HepG2 (cell line): ENCODE data around the gene OLFM2. TPM values are rescaled to one million over a fixed set of nuclear protein-coding genes. Genes with fewer than 3 reads are reported as not detected.

Source experiments
- ATF3 ChIP-seq: sonication (generic); formaldehyde crosslinking; IDR thresholded peaks from 2 replicates; pipeline ENCODE4 v1.4.0; 2020; ENCODE audit warnings: missing genetic modification reagents
- ATF7 ChIP-seq, 2 experiments: fragments of 450-650 bp in 1 of 2; sonication (generic) in 1 of 2; formaldehyde crosslinking in 1 of 2; IDR thresholded peaks; 2 replicates each; pipeline versions ENCODE4 v1.4.0 to v1.6.1; 2016 to 2020; ENCODE audit warnings: antibody characterized with exemption in 1 of 2, mild to moderate bottlenecking in 1 of 2, missing genetic modification reagents in 1 of 2
- ATM ChIP-seq: fragments of 450-650 bp; IDR thresholded peaks from 2 replicates; pipeline ENCODE4 v1.7.1; 2017; ENCODE audit warnings: mild to moderate bottlenecking, borderline replicate concordance
- ELF1 ChIP-seq: sonication (generic); formaldehyde crosslinking; IDR thresholded peaks from 2 replicates; pipeline ENCODE4 v1.4.0; 2020; ENCODE audit warnings: missing genetic modification reagents
- HES4 ChIP-seq: sonication (generic); formaldehyde crosslinking; IDR thresholded peaks from 2 replicates; pipeline ENCODE4 v1.9.0; 2021; ENCODE audit warnings: mild to moderate bottlenecking, missing genetic modification reagents, borderline replicate concordance
- HMG20A ChIP-seq: IDR thresholded peaks from 2 replicates; pipeline ENCODE4 v1.6.1; 2016; ENCODE audit warnings: borderline replicate concordance
- ISX ChIP-seq: sonication (generic); formaldehyde crosslinking; conservative IDR thresholded peaks from 2 replicates; pipeline ENCODE4 v1.5.0; 2020; ENCODE audit warnings: missing genetic modification reagents
- RARA ChIP-seq: IDR thresholded peaks from 2 replicates; pipeline ENCODE4 v1.6.1; 2016; ENCODE audit warnings: missing genetic modification reagents, missing compliant biosample characterization
- RCOR2 ChIP-seq: IDR thresholded peaks from 2 replicates; pipeline ENCODE4 v1.6.1; 2016; ENCODE audit warnings: missing biosample characterization, missing genetic modification reagents
- TBL1XR1 ChIP-seq: fragments of 150-350 bp; IDR thresholded peaks from 2 replicates; pipeline ENCODE4 v1.6.1; 2014; ENCODE audit warnings: borderline replicate concordance, low read length; ENCODE audit not compliant: partially characterized antibody
- TEAD3 ChIP-seq: optimal IDR thresholded peaks from 2 replicates; pipeline ENCODE3; 2016; ENCODE audit warnings: borderline replicate concordance
- ZNF136 ChIP-seq: sonication (generic); formaldehyde crosslinking; IDR thresholded peaks from 2 replicates; pipeline ENCODE4 v1.8.1; 2022; ENCODE audit warnings: low read depth, mild to moderate bottlenecking, moderate library complexity, missing genetic modification reagents
- ZNF333 ChIP-seq: sonication (generic); formaldehyde crosslinking; IDR thresholded peaks from 2 replicates; pipeline ENCODE4 v1.4.0; 2020; ENCODE audit warnings: mild to moderate bottlenecking, missing genetic modification reagents, borderline replicate concordance
- ZNF407 ChIP-seq: sonication (generic); formaldehyde crosslinking; IDR thresholded peaks from one replicate; pipeline ENCODE4 v1.5.1; 2020; ENCODE audit warnings: mild to moderate bottlenecking, missing genetic modification reagents; ENCODE audit errors: not compliant biosample characterization
- ZNF501 ChIP-seq: sonication (generic); formaldehyde crosslinking; IDR thresholded peaks from 2 replicates; pipeline ENCODE4 v1.5.1; 2020; ENCODE audit warnings: mild to moderate bottlenecking, moderate library complexity, missing genetic modification reagents
- ZNF773 ChIP-seq: sonication (generic); formaldehyde crosslinking; IDR thresholded peaks from 2 replicates; pipeline ENCODE4 v1.4.0; 2020; ENCODE audit warnings: missing genetic modification reagents, borderline replicate concordance
- ZNF784 ChIP-seq: sonication (generic); formaldehyde crosslinking; IDR thresholded peaks from 2 replicates; pipeline ENCODE4 v1.5.1; 2020; ENCODE audit warnings: missing genetic modification reagents, mild to moderate bottlenecking, borderline replicate concordance
- polyA plus RNA-seq, 8 experiments: library from polyadenylated mRNA; depleted of rRNA in 3 of 8; stranded (reverse) in 7 of 8; unstranded in 1 of 8; fragments of >200 nt; fragmentation: Illumina TruSeq in 4 of 8; extraction: Trizol in 4 of 8; gene quantifications; 2 replicates each; pipeline versions ENCODE4 v1.2.1 to v1.2.3, GENCODE V29; 2011 to 2016; ENCODE audit warnings: low read depth in 4 of 8, missing spikeins in 1 of 8, mixed read lengths in 1 of 8; ENCODE audit not compliant: insufficient read depth in 1 of 8
- total RNA-seq, 5 experiments: library from RNA; depleted of rRNA; stranded (reverse); fragments of >200 nt; fragmentation: Illumina TruSeq; extraction: Trizol; gene quantifications; 2 replicates each; pipeline ENCODE4 v1.2.3, GENCODE V29; 2016; ENCODE audit warnings: low read depth in 1 of 5
- TF ChIP-seq, protein P1 (sequence below): sonication (generic); formaldehyde crosslinking; IDR thresholded peaks from 2 replicates; pipeline ENCODE4 v1.4.0; 2020; ENCODE audit warnings: missing genetic modification reagents

Gene OLFM2
- total and polyA plus RNA-seq, 2 of the 13 experiments (the other 11 are each of a cell fraction or from before 2014, with no cell fraction given): 0.20 to 0.51 TPM

- TF ChIP-seq ZNF784: no peak
- TF ChIP-seq HMG20A: peak; percentile 45; the same call in 1 of the 2 replicates
- TF ChIP-seq RCOR2: peak; percentile 57; the same call in 1 of the 2 replicates
- no peak for TF ChIP-seq ELF1 (CRISPR knock-in tag)
- TF ChIP-seq ZNF136 (CRISPR knock-in tag): no peak
- TF ChIP-seq, protein P1, sequence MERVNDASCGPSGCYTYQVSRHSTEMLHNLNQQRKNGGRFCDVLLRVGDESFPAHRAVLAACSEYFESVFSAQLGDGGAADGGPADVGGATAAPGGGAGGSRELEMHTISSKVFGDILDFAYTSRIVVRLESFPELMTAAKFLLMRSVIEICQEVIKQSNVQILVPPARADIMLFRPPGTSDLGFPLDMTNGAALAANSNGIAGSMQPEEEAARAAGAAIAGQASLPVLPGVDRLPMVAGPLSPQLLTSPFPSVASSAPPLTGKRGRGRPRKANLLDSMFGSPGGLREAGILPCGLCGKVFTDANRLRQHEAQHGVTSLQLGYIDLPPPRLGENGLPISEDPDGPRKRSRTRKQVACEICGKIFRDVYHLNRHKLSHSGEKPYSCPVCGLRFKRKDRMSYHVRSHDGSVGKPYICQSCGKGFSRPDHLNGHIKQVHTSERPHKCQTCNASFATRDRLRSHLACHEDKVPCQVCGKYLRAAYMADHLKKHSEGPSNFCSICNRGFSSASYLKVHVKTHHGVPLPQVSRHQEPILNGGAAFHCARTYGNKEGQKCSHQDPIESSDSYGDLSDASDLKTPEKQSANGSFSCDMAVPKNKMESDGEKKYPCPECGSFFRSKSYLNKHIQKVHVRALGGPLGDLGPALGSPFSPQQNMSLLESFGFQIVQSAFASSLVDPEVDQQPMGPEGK: 0 out of 2 replicates have a peak, but pooled peaks have one; percentile 23
- TF ChIP-seq TEAD3 (CRISPR knock-in tag): peak; percentile 63
- TF ChIP-seq ZNF773 (CRISPR knock-in tag): no peak
- 0 out of 2 replicates have a peak, but pooled peaks have one; percentile 44 for TF ChIP-seq ZNF501
- no peak for TF ChIP-seq ZNF407 (CRISPR knock-in tag)
- 0 out of 2 replicates have a peak, but pooled peaks have one; percentile 24 for TF ChIP-seq RARA
- TF ChIP-seq TBL1XR1: no peak
- TF ChIP-seq HES4 (CRISPR knock-in tag): no peak
- TF ChIP-seq ISX (CRISPR knock-in tag): no peak
- no peak for TF ChIP-seq ATF3 (CRISPR knock-in tag)
- TF ChIP-seq ZNF333 (CRISPR knock-in tag): no peak
- no peak for TF ChIP-seq ATM
- TF ChIP-seq ATF7 (IDR thresholded peaks at IDR 0.05): no peak
- TF ChIP-seq ATF7 (CRISPR knock-in tag; IDR thresholded peaks at IDR 0.05): no peak
Observed at GRCh38 chr19:9871626-9872338, 64.5 kb downstream of the OLFM2 start (continued).
